IPS-15b (cell line): ENCODE results near the gene MRPL38.

Experiments
- H3K27me3 ChIP-seq: one replicate; pipeline ENCODE4 v1.6.1; 2013; ENCODE audit warnings: low read length; ENCODE audit not compliant: control insufficient read depth, insufficient read depth
- H3K36me3 ChIP-seq: one replicate; pipeline ENCODE4 v1.6.1; 2013; ENCODE audit warnings: low read length; ENCODE audit not compliant: control insufficient read depth, insufficient read depth
- H3K4me1 ChIP-seq: one replicate; pipeline ENCODE4 v1.6.1; 2013; ENCODE audit warnings: mild to moderate bottlenecking, low read length; ENCODE audit not compliant: control insufficient read depth, insufficient read depth
- H3K4me3 ChIP-seq: one replicate; pipeline ENCODE4 v1.5.1; 2013; ENCODE audit warnings: low read depth, low read length
- H3K9ac ChIP-seq: one replicate; pipeline ENCODE4 v1.6.1; 2013; ENCODE audit warnings: low read depth, mild to moderate bottlenecking, low read length
- H3K9me3 ChIP-seq: one replicate; pipeline ENCODE4 v1.6.1; 2013; ENCODE audit warnings: mild to moderate bottlenecking, low read length; ENCODE audit not compliant: control insufficient read depth, insufficient read depth

MRPL38 gene

DNA sequence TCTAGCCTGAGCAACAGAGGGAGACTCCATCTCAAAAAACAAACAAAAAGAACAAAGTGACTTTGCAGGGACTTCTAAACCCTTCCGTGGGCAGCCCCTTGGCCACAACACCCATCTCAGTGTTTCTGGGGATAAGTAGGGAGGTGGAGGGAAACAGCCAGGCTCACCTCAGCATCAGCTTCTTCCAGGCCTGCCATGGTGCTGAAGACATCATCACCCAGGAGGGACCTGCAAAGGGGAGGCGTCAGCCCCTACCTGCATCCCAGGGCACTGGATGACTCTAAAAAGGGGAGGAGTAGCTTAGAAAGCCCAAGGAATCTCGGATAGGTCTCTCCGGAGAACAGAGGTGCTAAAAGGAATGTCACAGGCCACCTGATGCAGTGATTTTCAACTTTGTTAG, 26.4 kb upstream of the MRPL38 start:
- Histone ChIP-seq H3K4me1 (no peaks in the 10 kb centered on the region), H3K9ac (no peak overlapping the region), H3K27me3 (no peaks in the 10 kb centered on the region), H3K36me3 (no peaks in the 10 kb centered on the region), H3K4me3 (no peak overlapping the region), H3K9me3 (no peaks in the 10 kb centered on the region)

DNA sequence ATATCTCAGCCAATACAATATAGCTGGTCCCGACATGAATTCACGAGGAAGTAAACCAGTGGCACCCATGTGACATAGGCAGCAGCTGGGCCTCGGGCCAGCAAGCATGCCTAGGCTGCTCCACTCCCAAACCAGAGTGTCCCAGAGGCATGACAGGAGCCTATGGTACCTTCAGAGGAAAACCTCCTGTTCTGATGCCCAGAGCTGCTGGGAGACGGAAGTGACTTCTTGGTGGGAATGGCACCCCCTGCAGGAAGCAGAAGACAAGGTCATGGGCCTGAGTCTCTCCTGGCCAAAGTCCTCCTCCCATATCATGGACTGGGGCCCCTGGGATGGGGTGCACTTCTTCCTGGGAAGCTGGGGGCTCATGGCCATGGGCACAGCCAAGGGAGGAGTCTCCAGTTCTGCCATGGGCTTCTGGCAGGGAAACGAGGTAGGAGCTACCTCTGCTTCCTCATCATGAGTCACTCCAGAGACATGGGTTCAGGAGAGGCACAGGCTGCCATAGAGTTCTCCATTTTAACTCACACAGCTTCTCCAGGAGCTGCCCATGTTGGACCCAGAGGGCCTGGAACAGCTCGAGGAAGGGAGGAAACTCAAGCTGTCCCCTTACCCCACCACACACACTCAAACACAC, 22.7 kb upstream of the MRPL38 start:
- Histone ChIP-seq H3K4me1 (no peaks in the 10 kb centered on the region), H3K27me3 (no peaks in the 10 kb centered on the region), H3K36me3 (peaks cover 9% of the 10 kb centered on the region), H3K9me3 (no peaks in the 10 kb centered on the region), H3K4me3 (no peak overlapping the region), H3K9ac (no peak overlapping the region)

DNA sequence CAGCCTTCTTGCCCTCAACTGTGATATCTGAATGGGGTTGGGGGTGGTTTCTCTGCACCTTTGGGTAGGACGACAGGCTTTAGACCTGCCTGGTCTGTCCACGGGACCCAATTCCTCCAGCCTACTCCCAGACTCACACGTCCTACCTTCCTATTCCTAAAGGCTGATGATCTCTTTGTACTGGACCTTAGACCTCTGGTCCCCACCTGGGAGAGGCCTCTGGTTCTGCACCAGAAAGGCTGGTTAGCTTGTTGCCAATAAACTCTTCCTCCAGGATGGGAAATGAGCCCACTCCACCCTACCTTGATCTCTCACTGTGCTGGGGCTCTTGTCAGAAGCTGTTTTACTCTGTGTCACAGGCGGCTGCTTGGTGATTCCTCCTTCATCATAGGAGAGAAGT, 21.8 kb upstream of the MRPL38 start:
- Histone ChIP-seq H3K27me3 (no peaks in the 10 kb centered on the region), H3K4me3 (no peak overlapping the region), H3K36me3 (peaks cover 9% of the 10 kb centered on the region), H3K9me3 (no peaks in the 10 kb centered on the region), H3K9ac (no peak overlapping the region), H3K4me1 (no peaks in the 10 kb centered on the region)

DNA sequence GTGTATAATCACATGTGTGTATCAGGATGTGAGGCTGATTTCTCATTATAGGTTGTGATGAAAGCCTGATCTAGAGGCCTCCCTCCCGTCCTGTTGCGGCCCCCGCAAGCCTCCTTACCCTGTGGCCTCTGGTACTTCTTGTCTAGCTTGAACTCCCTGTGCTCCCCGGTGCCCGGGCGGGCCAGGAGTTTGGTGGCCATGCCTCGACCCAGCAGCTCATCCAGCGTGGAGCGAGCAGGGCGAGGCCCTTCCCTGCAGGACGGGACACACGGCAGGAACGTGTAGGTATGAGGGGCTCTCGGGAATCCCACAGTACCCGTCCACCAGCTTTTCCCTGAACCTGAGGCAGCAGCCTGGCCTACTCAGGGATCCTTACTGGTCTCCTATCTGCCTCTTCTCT, 21.2 kb upstream of the MRPL38 start:
- peaks cover 9% of the 10 kb centered on the region for H3K36me3 ChIP-seq
- H3K4me3 ChIP-seq: no peak overlapping the region
- H3K9me3 ChIP-seq: no peaks in the 10 kb centered on the region
- H3K4me1 ChIP-seq: no peaks in the 10 kb centered on the region
- no peaks in the 10 kb centered on the region for H3K27me3 ChIP-seq
- H3K9ac ChIP-seq: no peak overlapping the region

DNA sequence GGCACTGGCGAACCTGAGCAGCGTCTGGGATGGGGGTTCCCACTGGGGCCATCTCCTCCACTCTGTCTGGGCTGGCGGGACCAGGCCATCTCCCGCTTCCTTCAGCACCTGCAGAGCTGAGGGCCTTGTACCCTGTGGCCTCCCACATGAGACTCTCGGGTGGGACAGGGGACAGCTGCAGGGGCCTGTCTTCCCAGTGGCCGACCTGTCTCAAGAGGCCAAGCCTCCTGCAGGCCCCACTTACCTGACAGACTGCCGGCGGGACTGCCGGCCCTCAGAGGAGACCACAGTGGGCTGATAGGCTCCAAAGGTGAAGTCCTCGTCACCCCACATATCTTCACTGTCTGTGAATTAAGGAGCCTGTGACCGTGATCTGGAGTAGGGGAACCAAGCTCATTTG, 20.4 kb upstream of the MRPL38 start:
- no peaks in the 10 kb centered on the region for H3K9me3 ChIP-seq
- H3K27me3 ChIP-seq: no peaks in the 10 kb centered on the region
- peaks cover 9% of the 10 kb centered on the region for H3K36me3 ChIP-seq
- no peak overlapping the region for H3K9ac ChIP-seq
- H3K4me1 ChIP-seq: no peaks in the 10 kb centered on the region
- H3K4me3 ChIP-seq: no peak overlapping the region

DNA sequence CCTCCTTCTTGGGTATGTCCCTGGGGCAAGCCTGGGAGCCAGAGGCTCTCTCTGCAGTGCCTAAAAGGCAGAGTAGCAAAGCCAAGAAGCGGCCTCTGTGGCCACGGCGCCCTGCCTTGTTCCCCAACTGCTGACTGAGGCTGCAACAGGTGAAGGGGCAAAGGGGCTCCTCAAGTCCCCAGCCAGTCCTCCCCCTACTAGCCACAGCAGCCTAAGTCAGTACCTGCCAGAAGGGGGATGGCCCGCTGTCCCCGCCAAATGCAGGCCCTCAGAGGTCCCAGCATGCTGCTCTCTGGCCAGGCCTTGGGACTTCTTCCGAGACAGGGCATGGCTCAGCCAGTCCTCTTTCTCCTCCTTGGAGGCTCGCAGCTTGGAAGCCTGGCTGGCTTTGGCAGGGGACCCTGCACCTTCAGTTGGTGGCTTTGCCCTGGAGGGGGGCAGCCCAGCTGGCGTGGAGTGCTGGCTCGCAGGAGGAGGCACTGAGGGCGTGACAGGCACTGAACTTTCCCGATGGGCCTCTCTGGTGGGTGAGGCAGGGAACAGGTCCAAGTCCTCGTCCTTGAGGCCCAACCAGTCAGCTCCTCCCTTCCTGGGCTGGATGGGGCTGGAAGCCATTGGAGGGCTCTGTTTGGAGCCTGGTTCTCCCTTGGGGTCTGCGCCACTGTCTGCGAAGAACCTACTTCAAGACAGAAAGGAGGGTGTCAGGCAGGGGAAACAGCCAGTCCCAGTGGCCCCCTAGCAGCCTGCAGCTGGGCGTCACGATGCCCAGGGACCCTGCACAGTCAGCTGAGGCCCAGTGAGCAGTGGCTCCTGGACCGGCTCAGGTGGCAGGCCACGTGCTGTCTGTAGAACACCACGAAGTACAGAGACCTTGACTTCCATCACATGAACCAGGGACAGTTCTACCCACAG, 18.5 kb upstream of the MRPL38 start:
- no peak overlapping the region for H3K9ac ChIP-seq
- peaks cover 9% of the 10 kb centered on the region for H3K36me3 ChIP-seq
- no peaks in the 10 kb centered on the region for H3K9me3 ChIP-seq
- H3K4me1 ChIP-seq: no peaks in the 10 kb centered on the region
- no peak overlapping the region for H3K4me3 ChIP-seq
- no peaks in the 10 kb centered on the region for H3K27me3 ChIP-seq

DNA sequence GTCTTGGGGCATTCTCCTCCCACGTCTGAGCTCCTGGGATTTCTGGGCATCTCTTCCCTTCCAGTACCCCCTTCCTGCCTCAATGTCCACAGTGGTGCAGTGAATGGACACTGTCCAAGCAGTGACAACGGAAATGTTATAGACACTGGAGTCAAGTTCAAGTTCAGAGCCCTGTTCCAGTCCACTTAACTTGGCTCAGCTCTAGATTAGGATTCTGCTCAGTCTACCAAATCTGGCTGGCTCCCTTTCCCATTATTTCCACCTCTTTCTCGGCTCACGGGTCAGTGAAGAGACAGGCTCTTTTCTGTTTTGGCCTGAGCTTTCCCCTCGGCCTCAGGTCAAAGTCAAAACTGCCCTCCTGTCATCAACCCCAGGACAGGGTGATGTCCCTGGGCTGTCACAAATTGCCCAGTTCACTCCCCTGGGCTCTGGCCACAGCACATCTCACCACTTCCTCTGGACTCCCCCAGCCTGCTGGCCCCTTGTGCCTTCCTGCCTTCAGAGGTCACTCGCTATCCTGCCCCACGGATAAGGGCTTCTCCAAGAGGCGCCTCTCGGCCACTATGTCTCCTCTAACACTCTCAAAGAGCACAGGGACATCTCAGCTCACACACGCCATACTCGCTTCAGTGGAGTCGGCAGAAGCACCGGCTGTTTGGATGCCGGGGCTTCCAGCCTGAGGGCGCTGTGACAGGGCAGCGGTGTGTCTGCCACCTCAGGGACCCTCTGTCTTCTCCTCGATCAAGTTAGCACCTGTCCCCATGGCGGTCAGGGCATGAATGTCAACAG, 17.7 kb upstream of the MRPL38 start:
- H3K9ac ChIP-seq: no peak overlapping the region
- H3K27me3 ChIP-seq: no peaks in the 10 kb centered on the region
- no peaks in the 10 kb centered on the region for H3K4me1 ChIP-seq
- no peak overlapping the region for H3K4me3 ChIP-seq
- H3K9me3 ChIP-seq: no peaks in the 10 kb centered on the region
- peaks cover 9% of the 10 kb centered on the region for H3K36me3 ChIP-seq

DNA sequence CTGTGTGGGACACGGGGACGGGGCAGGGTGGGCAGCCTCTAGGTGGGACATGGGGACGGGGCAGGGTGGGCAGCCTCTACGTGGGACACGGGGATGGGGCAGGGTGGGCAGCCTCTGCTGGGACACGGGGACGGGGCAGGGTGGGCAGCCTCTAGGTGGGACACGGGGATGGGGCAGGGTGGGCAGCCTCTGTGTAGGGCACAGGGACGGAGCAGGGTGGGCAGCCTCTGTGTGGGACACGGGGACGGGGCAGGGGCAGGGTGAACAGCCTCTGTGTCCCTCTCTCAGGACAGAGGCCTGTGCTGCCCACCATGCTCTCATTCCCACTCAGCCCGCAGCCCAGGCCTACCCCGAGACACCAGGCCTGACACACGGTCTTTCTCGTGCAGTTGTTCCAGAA, 16.9 kb upstream of the MRPL38 start:
- H3K9ac ChIP-seq: no peak overlapping the region
- no peaks in the 10 kb centered on the region for H3K4me1 ChIP-seq
- no peaks in the 10 kb centered on the region for H3K27me3 ChIP-seq
- no peak overlapping the region for H3K4me3 ChIP-seq
- peaks cover 9% of the 10 kb centered on the region for H3K36me3 ChIP-seq
- no peaks in the 10 kb centered on the region for H3K9me3 ChIP-seq

DNA sequence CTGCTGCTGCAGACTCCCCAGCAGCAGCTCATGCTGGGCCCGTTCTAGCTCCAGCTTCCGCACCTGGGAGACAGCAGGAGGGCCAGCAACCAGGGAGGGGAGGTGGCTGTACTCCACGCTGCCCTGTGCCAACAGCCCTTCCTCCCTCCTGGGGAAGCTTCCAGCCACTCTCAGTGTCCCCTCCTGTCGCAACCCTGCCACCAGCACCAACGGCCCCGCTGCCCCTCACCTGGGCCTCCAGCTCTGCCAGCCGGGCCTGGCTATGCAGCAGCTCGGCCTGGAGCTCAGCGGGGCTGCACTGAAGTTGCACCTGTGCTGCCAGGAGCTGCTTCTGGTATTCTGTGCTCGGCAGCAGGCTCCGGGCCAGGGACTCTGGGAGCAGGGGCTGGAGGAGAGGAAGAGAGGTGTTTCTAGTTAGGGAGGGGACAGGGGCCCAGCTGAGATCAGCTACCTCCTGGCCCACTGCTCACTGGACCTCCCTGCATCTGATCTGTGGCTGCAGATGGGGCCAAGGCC, 15.4 kb upstream of the MRPL38 start:
- H3K36me3 ChIP-seq: peaks cover 6% of the 10 kb centered on the region
- no peaks in the 10 kb centered on the region for H3K27me3 ChIP-seq
- H3K9ac ChIP-seq: no peak overlapping the region
- no peaks in the 10 kb centered on the region for H3K9me3 ChIP-seq
- H3K4me3 ChIP-seq: no peak overlapping the region
- no peaks in the 10 kb centered on the region for H3K4me1 ChIP-seq

DNA sequence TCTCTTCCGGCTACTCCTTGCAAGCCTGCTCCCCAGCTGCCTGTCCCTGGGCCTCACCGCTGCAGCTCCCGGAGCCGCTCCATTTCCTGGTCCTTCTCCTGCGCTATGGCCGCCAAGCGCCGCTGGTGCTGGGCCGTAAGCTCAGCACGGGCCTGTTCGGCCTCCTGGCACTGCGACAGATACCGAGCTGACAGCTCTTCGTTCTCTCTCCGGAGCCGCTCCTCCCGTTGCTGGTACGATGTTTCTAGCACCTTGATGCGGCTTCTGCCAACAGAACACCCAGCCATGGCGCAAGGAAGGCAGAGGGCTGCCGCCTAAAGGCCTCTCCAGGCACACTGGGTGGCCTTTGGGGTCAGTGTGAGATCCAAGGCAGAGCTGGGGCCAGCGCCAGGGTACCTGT, 14.9 kb upstream of the MRPL38 start:
- no peaks in the 10 kb centered on the region for H3K4me1 ChIP-seq
- H3K27me3 ChIP-seq: no peaks in the 10 kb centered on the region
- H3K9ac ChIP-seq: no peak overlapping the region
- H3K9me3 ChIP-seq: no peaks in the 10 kb centered on the region
- H3K4me3 ChIP-seq: no peak overlapping the region
- peaks cover 6% of the 10 kb centered on the region for H3K36me3 ChIP-seq

DNA sequence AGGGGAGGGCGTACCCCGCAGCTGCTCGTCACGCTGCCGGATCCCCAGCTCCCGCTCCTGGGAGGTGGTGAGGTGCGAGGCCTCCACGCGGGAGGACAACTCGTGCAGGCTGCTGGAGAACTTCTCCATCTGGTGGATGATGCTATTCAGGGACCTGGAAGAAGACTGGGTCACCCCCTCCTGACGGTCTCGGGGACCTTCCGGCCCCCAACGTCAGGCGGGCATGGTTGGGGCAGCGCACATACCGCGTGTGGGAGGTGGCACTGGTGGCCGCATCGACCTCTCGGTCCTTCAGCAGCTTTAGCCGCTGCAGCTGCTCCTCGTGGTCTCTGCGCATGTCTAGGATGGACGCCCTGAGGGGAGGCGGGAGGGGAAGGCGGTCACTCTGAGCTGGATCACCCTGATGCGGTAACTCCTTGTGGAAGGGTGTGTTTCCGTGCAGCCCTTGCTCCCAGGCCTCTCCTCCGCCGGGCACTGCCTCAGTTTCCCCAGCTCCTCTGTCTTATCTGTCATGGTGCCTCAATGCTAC, 13.3 kb upstream of the MRPL38 start:
- Histone ChIP-seq H3K9me3 (no peaks in the 10 kb centered on the region), H3K9ac (no peak overlapping the region), H3K36me3 (peaks cover 11% of the 10 kb centered on the region), H3K4me1 (no peaks in the 10 kb centered on the region), H3K27me3 (no peaks in the 10 kb centered on the region), H3K4me3 (no peak overlapping the region)
